Measurements from ENCODE around the gene ANKRD13D.

ANKRD13D gene

GRCh38 chr11:67261946-67262681 lies 27.0 kb upstream of the ANKRD13D start:
- peak in 1 of 4 experiments; percentile 36 for DNase-seq

GRCh38 chr11:67262731-67263675 lies 26.1 kb upstream of the ANKRD13D start:
- peak; percentile 91 to 95 (median 94) for DNase-seq

- no peak for DNase-seq
Measured at GRCh38 chr11:67264260-67264659, 24.8 kb upstream of the ANKRD13D start.

- peak in 1 of 4 experiments; percentile 29 for DNase-seq
Measured at GRCh38 chr11:67264877-67265632, 24.0 kb upstream of the ANKRD13D start.

- peak; percentile 80 to 95 (median 92) for DNase-seq
Measured at GRCh38 chr11:67265633-67266448, 23.3 kb upstream of the ANKRD13D start.

GRCh38 chr11:67266449-67267187 lies 22.5 kb upstream of the ANKRD13D start, which contains the start of gene GRK2:
GRK2 (plus strand) TSS chr11:67266473; CDS start chr11:67266700, 227 bp downstream.
- DNase-seq, result peak; percentile 67 to 87 (median 76)

GRCh38 chr11:67267188-67268080 lies 21.7 kb upstream of the ANKRD13D start:
- peak in 3 of 4 experiments; percentile 30 to 57 (median 51) for DNase-seq

GRCh38 chr11:67268081-67268961 lies 20.8 kb upstream of the ANKRD13D start:
- peak; percentile 88 to 95 (median 92) for DNase-seq

- peak in 1 of 4 experiments; percentile 44 for DNase-seq
Measured at GRCh38 chr11:67268962-67269268, 20.2 kb upstream of the ANKRD13D start.

GRCh38 chr11:67269401-67270255 lies 19.5 kb upstream of the ANKRD13D start:
- DNase-seq, result peak in 3 of 4 experiments; percentile 67 to 71 (median 67)

GRCh38 chr11:67270256-67271204 lies 18.6 kb upstream of the ANKRD13D start:
- DNase-seq, result peak; percentile 75 to 88 (median 84)

GRCh38 chr11:67271205-67271540 lies 17.9 kb upstream of the ANKRD13D start:
- DNase-seq, result no peak

GRCh38 chr11:67271541-67272284 lies 17.4 kb upstream of the ANKRD13D start:
- peak in 2 of 4 experiments; percentile 31 to 41 for DNase-seq

GRCh38 chr11:67272327-67273259 lies 16.5 kb upstream of the ANKRD13D start:
- peak; percentile 58 to 78 (median 76) for DNase-seq

Data from suppressor macrophage (primary cell).